ENCODE data around the gene CENPK.
"Not testable (repeated sequence)": the region's sequence is repeated elsewhere in the genome, so short reads cannot be mapped to it uniquely, and the experiment has no call there.

The CENPK gene

GRCh38 chr5:65562731-65563701 lies at the start of gene CENPK, which contains the start of gene PPWD1:
Gene CENPK, minus strand, starts transcription at chr5:65563168. Its CDS starts 8,261 bp downstream, at chr5:65554907.
Gene PPWD1, plus strand, starts transcription at chr5:65563296. Its CDS starts 15 bp downstream, at chr5:65563311.
- DNase-seq: peak; percentile 81 to 94

GRCh38 chr5:65612298-65612907 lies 49.4 kb upstream of the CENPK start:
- DNase-seq: no peak

GRCh38 chr5:65611524-65611923 lies 48.6 kb upstream of the CENPK start:
- DNase-seq: no peak

DNA sequence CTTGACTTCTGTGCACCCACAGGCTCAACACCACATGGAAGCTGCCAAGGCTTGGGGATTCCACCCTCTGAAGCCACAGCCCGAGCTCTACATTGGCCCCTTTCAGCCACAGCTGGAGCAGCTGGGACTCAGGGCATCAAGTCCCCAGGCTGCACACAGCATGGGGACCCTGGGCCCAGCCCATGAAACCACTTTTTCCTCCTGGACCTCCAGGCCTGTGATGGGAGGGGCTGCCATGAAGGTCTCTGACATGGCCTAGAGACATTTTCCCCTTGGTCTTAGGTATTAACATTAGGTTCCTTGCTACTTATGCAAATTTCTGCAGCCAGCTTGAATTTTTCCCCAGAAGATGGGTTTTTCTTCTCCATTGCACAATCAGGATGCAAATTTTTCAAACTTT lies 38.8 kb upstream of the CENPK start:
- DNase-seq: not testable (repeated sequence)

DNA sequence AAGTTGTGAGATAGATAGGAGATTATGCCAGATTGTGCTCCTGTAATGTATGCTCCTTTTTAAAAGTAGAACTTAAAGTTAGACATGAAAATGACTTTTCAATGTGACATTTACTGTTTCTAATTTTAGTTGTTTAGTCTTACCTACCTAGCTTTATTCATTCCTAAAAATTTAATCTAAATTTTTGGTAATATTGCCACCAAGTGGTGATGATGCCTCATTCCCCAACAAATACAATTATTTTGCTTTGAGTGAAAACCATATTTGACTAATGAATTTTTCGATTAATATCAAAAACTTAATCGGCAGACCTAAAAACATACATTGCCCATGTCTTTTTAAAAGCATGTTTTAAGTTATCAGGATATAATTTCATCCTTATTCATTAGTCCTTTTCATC lies 25.7 kb upstream of the CENPK start:
- no peak for DNase-seq

DNA sequence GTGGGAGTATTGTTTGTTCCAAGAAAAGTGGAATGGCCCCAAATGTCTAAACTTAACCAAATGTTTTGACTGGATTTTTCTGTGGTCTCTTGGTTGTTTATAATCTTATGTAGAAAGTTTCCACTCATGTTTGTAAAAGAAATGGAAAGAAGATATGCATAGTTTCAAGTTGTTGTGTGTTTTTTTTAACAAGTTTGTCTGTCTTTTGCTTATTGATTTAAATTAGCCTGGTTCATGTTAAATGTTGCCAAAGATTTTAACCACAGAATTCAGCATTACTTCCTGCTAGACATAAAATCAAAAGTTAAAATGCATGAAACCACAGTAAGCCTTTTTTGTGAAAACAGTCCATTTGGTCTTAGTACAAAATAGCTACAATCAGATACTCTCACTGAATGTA lies 14.2 kb upstream of the CENPK start:
- DNase-seq: no peak

GRCh38 chr5:65570598-65571226 lies 7.7 kb upstream of the CENPK start:
- no peak for DNase-seq

DNA sequence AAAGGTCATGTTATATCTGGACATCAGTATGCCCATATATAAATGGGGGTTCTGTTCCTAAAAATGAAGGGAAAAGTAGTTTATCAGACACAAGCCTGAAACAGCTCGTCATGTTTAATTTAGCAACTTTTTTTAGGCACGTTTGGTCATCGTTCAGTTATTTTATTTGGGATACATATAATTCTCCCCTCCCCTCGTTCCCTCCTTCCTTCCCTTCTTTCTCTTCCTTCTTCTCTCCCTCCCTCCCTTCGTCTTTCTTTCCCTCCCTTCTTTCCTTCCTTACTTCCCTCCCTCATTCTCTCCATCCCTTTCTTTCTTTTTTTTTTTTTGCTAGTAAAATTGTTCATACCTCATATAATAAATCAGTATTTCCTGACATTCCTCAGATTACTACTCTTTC lies 3.5 kb upstream of the CENPK start:
- no peak for DNase-seq

- no peak for DNase-seq
These were observed 809 bp upstream of the CENPK start for GRCh38 chr5:65563777-65564176.

GRCh38 chr5:65556718-65557117 lies 6.2 kb downstream of the CENPK start:
- no peak for DNase-seq

DNA sequence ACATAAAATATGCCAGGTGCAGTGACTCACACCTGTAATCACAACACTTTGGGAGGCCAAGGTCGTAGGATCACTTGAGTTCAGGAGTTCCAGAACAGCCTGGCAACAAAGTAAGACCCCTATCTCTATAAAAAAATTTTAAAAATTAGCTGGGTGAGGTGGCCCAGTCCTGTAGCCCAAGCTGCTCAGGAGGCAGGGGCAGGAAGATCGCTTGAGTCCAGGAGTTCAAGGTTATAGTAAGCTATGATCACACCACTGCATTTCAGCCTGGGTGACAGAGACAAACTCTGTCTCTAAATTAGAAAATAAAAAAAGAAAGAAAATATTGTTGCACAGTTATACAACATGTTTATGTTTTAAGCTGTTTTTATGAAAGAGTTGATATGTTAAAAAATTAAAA lies 6.8 kb downstream of the CENPK start:
- no peak for DNase-seq

DNA sequence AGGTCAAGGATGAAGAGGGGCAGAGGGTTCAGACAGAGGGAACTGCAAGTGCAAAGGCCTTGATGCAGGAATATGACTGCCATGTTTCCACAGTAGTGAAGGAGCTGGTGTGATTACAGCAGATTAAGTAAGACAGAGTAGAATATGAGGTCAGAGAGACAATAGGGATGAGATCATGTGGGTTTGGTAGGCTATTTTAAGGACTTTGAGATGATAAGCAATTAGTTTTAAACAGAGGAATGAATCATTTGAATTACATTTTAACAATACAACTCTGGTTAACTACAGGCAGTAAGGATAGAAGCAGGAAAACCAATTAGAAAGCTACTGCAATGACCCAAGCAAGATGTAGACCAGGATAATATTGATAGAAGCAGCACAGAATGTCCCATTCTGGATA lies 7.7 kb downstream of the CENPK start:
- no peak for DNase-seq

DNA sequence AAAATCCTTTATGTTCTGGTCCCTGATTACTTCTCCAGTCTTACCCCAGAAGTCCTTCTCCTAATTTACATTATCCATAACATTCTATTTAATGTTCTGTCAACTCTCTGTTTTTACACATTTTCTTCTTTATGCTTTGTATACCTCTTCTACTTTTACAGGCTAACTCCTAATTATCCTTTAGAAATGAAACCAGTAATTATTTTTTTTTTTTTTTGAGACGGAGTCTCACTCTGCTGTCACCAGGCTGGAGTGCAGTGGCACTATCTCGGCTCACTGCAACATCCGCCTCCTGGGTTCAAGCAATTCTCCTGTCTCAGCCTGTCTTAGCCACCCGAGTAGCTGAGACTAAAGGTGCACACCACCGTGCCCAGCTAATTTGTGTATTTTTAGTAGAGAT lies 9.0 kb downstream of the CENPK start:
- no peak for DNase-seq

- no peak for DNase-seq
These were observed 14.7 kb downstream of the CENPK start for GRCh38 chr5:65548281-65548680.

- DNase-seq: no peak
These were observed 16.8 kb downstream of the CENPK start for GRCh38 chr5:65546141-65546540.

DNA sequence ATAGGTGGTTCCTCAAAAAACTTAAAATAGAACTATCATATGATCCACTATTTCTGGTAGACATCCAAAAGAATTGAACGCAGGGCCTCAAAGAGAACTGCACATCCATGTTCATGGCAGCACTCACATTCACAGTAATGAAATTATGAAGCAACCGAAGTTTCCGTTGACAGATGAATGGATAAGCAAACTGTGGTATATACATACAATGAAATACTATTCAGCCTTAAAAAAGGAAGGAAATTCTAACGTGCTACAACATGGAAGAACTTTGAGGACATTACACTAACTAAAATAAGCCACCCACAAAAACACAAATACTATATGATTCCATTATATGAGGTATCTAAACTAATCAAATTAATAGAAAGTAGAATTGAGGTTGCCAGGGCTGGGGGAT lies 18.5 kb downstream of the CENPK start:
- DNase-seq: no peak

- DNase-seq: no peak
These were observed 23.1 kb downstream of the CENPK start for GRCh38 chr5:65539827-65540226.

- no peak for DNase-seq
These were observed 27.4 kb downstream of the CENPK start for GRCh38 chr5:65535529-65535987.

- DNase-seq: no peak
These were observed 32.1 kb downstream of the CENPK start for GRCh38 chr5:65530904-65531303.

DNA sequence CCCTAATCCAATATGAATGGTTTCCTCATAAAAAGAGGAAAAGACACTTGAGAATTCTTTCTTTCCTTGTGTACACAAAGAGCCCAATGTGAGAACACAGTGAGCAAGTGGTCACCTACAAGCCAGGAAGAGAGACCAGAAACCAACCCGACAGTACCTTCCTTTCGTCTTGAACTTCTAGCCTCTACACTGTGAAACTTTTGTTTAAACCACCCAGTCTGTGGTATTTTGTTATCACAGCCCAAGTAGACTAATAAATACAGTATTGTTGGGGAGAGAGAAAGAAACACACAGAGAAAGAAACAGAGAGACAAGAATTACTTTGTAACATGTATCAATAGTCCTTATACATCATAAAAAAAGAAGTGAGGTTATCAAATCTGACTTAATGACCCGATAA lies 37.2 kb downstream of the CENPK start:
- DNase-seq: no peak

DNA sequence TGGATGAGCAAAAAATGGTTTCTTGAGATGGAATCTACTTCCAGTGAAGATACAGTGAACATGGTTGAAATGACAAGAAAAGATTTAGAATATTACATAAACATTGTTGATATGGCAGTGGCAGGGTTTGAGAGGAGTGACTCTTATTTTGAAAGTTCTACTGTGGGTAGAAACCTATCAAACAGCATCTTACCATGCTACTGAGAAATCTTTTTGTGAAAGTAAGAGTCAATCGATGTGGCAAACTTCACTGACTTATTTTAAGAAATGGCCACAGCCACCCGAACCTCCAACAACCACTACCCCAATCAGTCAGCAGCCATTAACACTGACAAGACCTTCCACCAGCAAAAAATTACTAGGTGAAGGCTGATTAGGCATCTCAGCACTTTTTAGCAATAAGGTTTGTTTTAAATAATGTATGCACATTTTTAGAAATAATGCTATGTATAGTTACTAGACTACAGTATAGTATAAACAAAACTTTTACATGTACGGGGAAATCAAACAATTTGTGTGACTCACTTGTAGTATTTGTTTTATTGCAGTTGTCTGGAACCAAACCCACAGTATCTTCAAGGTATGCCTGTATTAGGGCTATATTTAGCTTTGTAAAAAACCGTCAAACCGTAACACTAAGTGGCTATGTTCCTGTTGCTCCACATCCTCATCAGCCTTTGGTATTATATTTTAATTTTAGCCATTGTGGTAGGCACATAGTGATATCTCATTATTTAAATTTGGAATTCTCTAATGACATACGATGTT lies 50.6 kb downstream of the CENPK start:
- no peak for DNase-seq

DNA sequence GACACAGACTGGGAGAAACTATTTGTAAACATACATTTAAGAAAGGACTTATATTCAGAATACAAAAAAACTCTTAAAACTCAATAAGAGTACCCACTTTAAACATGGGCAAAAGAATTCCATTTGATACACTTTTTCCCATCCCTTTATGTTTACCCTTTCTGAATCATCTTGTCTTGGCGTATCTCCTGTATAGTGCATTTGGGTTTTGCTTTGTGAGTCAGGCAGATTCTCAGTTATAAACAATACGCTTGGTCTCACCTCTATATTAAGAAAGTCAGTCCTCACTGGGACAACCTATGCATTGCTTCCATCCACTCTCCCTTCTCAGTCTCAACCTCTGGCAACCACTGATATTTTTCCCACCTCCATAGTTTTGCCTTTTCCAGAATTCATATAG lies 54.0 kb downstream of the CENPK start:
- no peak for DNase-seq

- no peak for DNase-seq
These were observed 56.0 kb downstream of the CENPK start for GRCh38 chr5:65506961-65507360.
